ENCODE measurements around the gene WDR53. TPM values are rescaled to one million over a fixed set of nuclear protein-coding genes. Genes with fewer than 3 reads are reported as not detected.

Gene WDR53
- total RNA-seq, 2 experiments from 2014 or later, result 18.4 to 20.9 TPM

DNA sequence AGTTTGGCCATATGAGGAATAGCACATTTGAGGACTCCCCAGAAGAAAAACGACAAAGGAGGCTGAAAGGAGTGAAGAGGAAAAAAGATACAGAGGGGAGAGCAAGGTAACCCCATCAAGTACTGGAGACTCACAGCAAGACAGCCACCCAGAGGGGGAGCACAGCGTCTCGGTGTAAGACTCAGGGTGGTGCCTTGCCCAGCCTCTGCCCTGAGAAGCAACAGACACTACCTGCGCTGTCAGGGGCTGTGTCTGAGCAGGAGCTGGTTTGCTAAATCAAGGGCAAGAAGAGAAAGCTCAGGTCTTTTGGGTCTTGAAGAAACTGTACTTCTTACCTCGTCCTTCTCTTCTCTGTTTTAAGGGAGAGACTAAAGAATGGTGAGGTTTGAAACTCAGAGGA, 28.0 kb upstream of the WDR53 start:
- TF ChIP-seq, protein P1, sequence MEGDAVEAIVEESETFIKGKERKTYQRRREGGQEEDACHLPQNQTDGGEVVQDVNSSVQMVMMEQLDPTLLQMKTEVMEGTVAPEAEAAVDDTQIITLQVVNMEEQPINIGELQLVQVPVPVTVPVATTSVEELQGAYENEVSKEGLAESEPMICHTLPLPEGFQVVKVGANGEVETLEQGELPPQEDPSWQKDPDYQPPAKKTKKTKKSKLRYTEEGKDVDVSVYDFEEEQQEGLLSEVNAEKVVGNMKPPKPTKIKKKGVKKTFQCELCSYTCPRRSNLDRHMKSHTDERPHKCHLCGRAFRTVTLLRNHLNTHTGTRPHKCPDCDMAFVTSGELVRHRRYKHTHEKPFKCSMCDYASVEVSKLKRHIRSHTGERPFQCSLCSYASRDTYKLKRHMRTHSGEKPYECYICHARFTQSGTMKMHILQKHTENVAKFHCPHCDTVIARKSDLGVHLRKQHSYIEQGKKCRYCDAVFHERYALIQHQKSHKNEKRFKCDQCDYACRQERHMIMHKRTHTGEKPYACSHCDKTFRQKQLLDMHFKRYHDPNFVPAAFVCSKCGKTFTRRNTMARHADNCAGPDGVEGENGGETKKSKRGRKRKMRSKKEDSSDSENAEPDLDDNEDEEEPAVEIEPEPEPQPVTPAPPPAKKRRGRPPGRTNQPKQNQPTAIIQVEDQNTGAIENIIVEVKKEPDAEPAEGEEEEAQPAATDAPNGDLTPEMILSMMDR (IDR thresholded peaks at IDR 0.05), result no peak
- CTCF ChIA-PET, result no interaction called here
- Mint-ChIP-seq H3K9me3 (no peaks in the 10 kb centered on the region), H3K27me3 (no peaks in the 10 kb centered on the region), H3K27ac (no peak overlapping the region), H3K4me3 (no peak overlapping the region), H3K36me3 (ENCODE audit: low read depth) (no peaks in the 10 kb centered on the region), H3K4me1 (ENCODE audit: low read depth) (peaks cover 10% of the 10 kb centered on the region)
- H3K4me3 ChIP-seq (ENCODE audit: low read length), result no peak overlapping the region
- DNase-seq (no peak), ATAC-seq (ENCODE audit: poor library complexity) (no peak)
- POLR2A ChIA-PET, result interaction anchor here (0.7 kb wide), 2 partner anchors 20 to 346 kb away, joined by 3 read pairs; partner anchors contain the start of gene NCBP2
- no peak overlapping the region for H3K27ac ChIP-seq (ENCODE audit: low read depth in 1 of 2, low read length in 2 of 2)
- no peaks in the 10 kb centered on the region for H3K36me3 ChIP-seq (ENCODE audit: insufficient read depth, low read length)
- peaks cover 4% of the 10 kb centered on the region for H3K4me1 ChIP-seq (ENCODE audit: insufficient read depth, low read length)
- intact Hi-C loops (cut with DNase I, micrococcal nuclease), result no loop called here
- H3K9me3 ChIP-seq (ENCODE audit: control insufficient read depth in 1 of 2, insufficient read depth in 1 of 2, low read length in 2 of 2), result no peaks in the 10 kb centered on the region
- H3K27me3 ChIP-seq (ENCODE audit: control insufficient read depth in 1 of 2, insufficient read depth in 2 of 2, low read length in 2 of 2), result peaks cover 0 to 3% of the 10 kb centered on the region in 2 experiments

DNA sequence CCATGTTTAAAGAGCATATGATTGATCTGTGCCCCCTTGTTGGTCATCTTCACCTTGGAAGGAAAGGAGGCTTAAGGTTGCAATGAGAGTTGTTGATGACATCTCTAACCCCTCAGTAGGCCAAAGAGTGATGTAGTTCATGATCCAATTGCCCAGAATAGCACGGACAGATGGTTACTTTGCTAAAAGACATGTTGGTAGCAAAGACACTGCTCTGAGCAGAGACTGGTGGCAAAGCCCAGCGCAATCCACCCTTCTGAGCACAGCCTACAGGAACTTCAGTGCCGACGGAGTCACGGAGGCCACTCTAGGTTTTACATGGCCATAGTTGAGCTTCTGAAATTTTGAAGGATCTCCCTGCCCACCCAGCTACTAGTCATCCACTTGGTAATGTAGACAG, 21.9 kb upstream of the WDR53 start:
- POLR2A ChIA-PET, result no interaction called here
- H3K27me3 Mint-ChIP-seq, result no peaks in the 10 kb centered on the region
- no peak overlapping the region for H3K27ac Mint-ChIP-seq
- H3K4me3 Mint-ChIP-seq, result no peak overlapping the region
- no peaks in the 10 kb centered on the region for H3K36me3 ChIP-seq (ENCODE audit: insufficient read depth, low read length)
- ATAC-seq (ENCODE audit: poor library complexity), result no peak
- TF ChIP-seq, protein P1 (IDR thresholded peaks at IDR 0.05), result no peak
- H3K9me3 ChIP-seq (ENCODE audit: control insufficient read depth in 1 of 2, insufficient read depth in 1 of 2, low read length in 2 of 2), result no peaks in the 10 kb centered on the region
- intact Hi-C loops (cut with DNase I, micrococcal nuclease), result no loop called here
- CTCF ChIA-PET, result no interaction called here
- H3K9me3 Mint-ChIP-seq, result no peaks in the 10 kb centered on the region
- no peak overlapping the region for H3K4me3 ChIP-seq (ENCODE audit: low read length)
- peaks cover 0 to 3% of the 10 kb centered on the region in 2 experiments for H3K27me3 ChIP-seq (ENCODE audit: control insufficient read depth in 1 of 2, insufficient read depth in 2 of 2, low read length in 2 of 2)
- no peaks in the 10 kb centered on the region for H3K4me1 Mint-ChIP-seq (ENCODE audit: low read depth)
- DNase-seq, result no peak
- H3K4me1 ChIP-seq (ENCODE audit: insufficient read depth, low read length), result no peaks in the 10 kb centered on the region
- peaks cover 20% of the 10 kb centered on the region for H3K36me3 Mint-ChIP-seq (ENCODE audit: low read depth)
- H3K27ac ChIP-seq (ENCODE audit: low read depth in 1 of 2, low read length in 2 of 2), result no peak overlapping the region

DNA sequence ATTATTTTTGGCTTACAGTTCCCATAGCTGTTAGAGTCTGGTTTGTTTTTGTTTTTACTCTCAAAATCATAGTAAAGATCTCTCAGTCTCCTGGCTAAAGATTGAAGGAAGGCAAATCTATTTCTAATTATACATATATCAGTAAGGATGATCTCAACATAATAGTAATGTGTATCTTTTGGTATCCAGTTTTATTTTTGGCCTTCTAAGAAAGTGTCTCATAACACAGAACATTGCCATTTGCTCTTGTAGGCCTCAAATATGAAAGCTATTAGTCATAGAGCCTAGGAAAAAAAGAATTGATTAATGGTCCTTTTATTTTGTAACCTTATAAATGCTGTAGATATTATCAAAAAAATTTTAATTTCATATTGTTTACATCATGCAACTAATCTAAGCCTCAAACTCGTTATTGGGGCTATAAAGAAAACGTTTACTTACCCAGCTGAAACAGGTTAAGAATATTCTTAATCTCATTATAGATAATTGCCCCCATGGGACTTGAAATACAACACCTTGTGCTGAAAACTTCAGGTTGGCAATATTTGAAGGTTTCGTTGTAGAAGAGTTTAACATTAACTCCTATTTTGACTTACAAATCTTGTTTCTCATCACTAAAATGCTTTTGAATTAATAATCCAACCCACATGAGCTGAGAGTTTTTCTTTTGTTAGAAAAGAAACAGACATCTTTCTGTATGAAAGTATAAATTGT, 16.8 kb upstream of the WDR53 start:
- Mint-ChIP-seq H3K4me3 (no peak overlapping the region), H3K36me3 (ENCODE audit: low read depth) (peaks cover 55% of the 10 kb centered on the region), H3K4me1 (ENCODE audit: low read depth) (no peaks in the 10 kb centered on the region), H3K27me3 (no peaks in the 10 kb centered on the region), H3K27ac (no peak overlapping the region), H3K9me3 (no peaks in the 10 kb centered on the region)
- intact Hi-C loops (cut with DNase I, micrococcal nuclease), result no loop called here
- DNase-seq (no peak), ATAC-seq (ENCODE audit: poor library complexity) (no peak)
- H3K27ac ChIP-seq (ENCODE audit: low read depth in 1 of 2, low read length in 2 of 2), result no peak overlapping the region
- peaks cover 24% of the 10 kb centered on the region for H3K36me3 ChIP-seq (ENCODE audit: insufficient read depth, low read length)
- POLR2A ChIA-PET, result no interaction called here
- H3K4me3 ChIP-seq (ENCODE audit: low read length), result no peak overlapping the region
- TF ChIP-seq, protein P1 (IDR thresholded peaks at IDR 0.05), result no peak
- no peaks in the 10 kb centered on the region for H3K9me3 ChIP-seq (ENCODE audit: control insufficient read depth in 1 of 2, insufficient read depth in 1 of 2, low read length in 2 of 2)
- H3K4me1 ChIP-seq (ENCODE audit: insufficient read depth, low read length), result no peaks in the 10 kb centered on the region
- CTCF ChIA-PET, result no interaction called here
- H3K27me3 ChIP-seq (ENCODE audit: control insufficient read depth in 1 of 2, insufficient read depth in 2 of 2, low read length in 2 of 2), result no peaks in the 10 kb centered on the region

Data from CD4-positive, alpha-beta T cell (primary cell).